Measurements from ENCODE around the gene TNIP1.

Gene TNIP1, protein sequence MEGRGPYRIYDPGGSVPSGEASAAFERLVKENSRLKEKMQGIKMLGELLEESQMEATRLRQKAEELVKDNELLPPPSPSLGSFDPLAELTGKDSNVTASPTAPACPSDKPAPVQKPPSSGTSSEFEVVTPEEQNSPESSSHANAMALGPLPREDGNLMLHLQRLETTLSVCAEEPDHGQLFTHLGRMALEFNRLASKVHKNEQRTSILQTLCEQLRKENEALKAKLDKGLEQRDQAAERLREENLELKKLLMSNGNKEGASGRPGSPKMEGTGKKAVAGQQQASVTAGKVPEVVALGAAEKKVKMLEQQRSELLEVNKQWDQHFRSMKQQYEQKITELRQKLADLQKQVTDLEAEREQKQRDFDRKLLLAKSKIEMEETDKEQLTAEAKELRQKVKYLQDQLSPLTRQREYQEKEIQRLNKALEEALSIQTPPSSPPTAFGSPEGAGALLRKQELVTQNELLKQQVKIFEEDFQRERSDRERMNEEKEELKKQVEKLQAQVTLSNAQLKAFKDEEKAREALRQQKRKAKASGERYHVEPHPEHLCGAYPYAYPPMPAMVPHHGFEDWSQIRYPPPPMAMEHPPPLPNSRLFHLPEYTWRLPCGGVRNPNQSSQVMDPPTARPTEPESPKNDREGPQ

GRCh38 chr5:151080613-151081430 is at the start of gene TNIP1:
TNIP1 (minus strand) TSS chr5:151081034; CDS start chr5:151065095, 15,939 bp downstream.
- peak; percentile 73 for DNase-seq

DNA sequence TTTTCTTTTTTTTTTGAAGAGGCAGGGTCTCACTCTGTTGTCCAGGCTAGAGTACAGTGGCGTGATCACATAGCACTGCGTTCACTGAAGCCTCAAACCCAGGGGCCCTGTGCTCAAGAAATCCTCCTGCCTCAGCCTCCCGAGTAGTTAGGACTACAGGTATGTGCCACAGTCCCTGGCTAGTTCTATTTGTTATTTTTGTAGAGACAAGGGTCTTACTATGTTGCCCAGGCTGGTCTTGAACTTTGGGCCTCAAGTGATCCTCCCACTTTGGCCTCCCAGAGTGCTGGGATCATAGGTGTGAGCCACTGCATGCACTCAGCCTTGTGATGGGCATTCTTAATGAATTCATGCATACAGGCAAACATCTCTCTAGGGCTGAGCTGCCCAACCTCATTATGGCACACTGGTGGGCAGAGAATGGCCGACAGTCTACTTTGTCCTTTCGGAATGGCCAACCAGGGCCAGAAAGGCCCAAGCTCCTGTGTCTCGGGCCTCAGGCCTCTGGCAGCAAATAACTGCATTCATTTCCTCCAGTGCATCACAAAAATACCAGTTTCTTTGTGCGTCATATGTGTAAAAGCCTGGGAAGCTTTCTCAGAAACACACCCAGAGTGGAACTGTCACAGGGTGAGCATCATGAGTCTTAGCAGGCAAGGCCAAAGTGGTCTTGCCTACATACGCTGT is 49.5 kb upstream of the TNIP1 start:
- no peak for DNase-seq

GRCh38 chr5:151128817-151129216 is 48.0 kb upstream of the TNIP1 start:
- DNase-seq: no peak

- no peak for DNase-seq
Observed at GRCh38 chr5:151127926-151128325, 47.1 kb upstream of the TNIP1 start.

DNA sequence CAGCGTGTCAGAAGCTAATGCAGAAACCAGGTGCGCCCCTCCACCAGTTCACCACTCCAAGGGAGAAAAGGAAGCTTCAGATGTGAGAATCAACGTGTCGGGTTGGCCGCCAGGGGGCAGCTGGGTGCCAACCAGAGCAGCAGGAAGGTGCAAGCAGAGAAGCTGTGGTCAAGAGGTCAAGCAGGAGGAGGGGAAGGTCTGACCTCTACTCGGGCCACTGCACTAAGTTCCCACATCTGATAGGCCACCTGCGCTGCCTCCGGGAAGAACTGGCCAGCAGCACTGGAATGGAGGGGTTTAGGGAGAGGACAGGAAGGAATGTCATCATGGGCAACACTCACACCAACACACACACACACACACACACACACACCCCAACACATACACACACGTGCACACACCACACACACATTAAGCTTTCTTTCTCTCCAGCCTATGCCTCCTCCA is 45.4 kb upstream of the TNIP1 start:
- DNase-seq: peak; percentile 31

GRCh38 chr5:151125421-151125820 is 44.6 kb upstream of the TNIP1 start:
- DNase-seq: no peak

DNA sequence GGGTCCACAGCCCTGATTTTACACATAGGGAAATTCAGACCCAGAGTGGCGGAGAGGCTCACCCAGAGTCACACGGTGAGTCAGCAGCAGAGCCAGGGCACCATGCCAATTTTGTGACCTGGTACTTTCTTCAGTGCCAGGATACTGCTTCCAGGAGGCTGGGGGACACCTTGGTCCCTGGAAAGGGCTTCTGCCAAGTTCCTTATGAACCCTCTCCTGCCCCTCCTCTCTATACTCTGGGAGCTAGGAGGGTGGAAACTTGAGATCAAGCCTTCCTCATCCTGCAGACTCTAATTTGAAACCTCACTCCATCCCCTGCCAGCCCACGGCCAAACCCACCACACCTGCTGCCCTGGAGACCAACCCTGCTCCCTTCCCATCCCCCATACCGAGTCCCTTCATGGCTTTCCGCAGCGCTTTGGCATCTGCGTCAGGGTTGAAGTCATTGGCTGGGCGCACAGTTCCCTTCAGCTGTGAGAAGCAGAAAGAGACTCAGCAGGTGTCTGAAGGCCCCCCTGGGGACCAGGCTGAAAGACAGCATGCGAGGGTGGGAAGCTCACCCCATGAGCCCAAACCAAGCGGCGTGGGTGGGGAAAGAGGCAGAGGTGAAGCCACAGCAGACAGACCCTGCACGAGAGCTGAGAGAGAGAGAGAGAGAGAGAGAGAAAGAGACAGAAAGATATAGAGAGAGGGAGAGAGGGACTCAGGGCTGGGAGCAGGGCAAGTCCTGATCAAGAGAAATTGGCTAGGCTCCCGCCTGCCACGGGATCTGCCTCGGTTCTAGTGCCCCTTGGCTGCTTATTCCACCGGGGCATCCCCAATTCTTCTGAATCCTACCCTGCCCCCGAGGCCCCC is 43.3 kb upstream of the TNIP1 start:
- no peak for DNase-seq

DNA sequence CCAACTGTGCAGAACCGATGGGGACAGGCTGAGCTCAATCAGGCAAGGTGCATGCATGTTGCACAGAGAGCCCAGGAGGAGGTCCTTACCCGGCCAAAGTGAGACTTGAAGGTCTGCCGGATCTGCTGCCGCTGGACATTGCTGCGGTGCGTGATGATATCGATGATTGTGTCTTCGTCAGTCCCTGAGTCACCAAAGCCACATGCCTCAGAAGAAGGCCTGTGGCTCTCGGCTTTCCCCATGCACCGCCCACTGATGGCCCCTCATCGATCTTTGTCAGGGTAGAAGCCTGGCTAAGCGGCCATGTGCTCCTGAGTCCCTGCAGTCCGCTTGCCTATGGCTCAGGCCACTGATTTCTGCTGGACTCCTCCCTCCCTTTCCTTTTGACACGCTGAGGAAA is 42.0 kb upstream of the TNIP1 start:
- DNase-seq: no peak

GRCh38 chr5:151121665-151122064 is 40.8 kb upstream of the TNIP1 start:
- no peak for DNase-seq

GRCh38 chr5:151121095-151121494 is 40.3 kb upstream of the TNIP1 start:
- no peak for DNase-seq

GRCh38 chr5:151118913-151119575 is 38.2 kb upstream of the TNIP1 start:
- DNase-seq: no peak

DNA sequence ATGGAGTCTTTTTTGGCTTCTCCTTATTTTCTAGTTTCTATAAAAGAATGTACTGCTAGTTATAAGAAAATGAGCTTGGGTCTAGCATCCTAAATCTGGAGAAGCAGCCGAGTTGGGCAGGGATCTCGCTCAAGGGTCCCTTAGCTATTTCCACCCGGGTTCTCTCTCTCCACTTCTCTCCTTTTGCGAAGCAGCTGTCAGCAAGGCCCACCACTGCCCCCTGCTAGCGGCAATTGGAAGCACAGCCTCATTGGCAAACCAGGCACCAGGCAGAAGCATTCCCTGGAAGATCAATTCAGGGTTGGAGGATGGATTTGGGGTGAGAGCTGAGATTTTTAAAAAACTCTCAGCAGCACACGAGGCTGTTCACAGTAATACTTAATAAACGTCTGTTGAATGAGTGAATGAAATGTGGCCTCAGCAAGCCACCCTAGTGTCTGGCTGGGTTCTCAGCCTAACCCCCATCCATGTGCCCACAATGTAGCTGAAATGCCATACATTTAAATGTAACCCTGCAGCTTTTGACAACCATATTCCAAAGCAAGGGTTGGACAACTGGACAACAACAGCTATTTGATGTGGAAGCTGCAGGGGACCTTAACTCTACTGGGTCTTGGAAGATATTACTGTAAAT is 34.6 kb upstream of the TNIP1 start:
- DNase-seq: no peak

GRCh38 chr5:151113651-151114050 is 32.8 kb upstream of the TNIP1 start:
- DNase-seq: no peak

DNA sequence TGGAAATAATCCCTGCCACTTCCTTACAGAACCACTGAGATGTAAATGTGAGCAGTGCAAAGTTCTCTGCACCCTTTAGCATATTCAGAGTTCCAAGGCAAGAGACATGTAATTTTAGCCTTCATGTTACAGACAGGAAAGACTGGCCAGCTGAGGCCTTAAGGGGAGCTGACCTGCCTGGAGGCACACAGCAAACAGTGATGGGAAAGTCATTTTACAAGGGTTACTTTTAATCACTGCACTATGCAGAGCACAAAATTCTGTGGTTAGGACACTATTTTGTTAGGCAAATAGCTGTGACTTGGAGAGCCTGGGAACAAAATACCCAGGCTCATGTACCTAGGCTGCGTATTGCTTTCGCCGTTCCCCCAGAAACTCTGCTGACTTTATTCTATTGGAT is 30.2 kb upstream of the TNIP1 start:
- no peak for DNase-seq

GRCh38 chr5:151110122-151110681 is 29.4 kb upstream of the TNIP1 start:
- no peak for DNase-seq

DNA sequence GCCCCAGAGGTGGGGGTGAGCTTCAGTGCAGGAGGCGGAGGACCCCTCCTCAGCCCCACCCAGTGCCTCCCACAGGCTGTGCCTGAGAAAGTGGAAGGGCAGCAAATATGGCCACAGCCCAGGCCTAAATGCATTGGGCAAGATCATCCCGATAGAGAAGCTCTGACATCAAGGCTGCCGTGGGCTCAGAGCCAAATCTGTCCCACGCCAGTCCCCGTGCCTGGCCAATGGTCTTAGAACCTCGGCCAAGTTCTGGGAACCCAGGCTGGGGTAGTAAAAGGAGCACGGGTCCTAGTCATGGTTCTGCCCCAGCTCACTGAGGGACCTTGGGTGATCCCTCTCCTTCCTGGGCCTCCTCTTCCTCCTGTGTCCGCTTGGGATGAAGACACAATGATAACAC is 27.7 kb upstream of the TNIP1 start:
- no peak for DNase-seq

DNA sequence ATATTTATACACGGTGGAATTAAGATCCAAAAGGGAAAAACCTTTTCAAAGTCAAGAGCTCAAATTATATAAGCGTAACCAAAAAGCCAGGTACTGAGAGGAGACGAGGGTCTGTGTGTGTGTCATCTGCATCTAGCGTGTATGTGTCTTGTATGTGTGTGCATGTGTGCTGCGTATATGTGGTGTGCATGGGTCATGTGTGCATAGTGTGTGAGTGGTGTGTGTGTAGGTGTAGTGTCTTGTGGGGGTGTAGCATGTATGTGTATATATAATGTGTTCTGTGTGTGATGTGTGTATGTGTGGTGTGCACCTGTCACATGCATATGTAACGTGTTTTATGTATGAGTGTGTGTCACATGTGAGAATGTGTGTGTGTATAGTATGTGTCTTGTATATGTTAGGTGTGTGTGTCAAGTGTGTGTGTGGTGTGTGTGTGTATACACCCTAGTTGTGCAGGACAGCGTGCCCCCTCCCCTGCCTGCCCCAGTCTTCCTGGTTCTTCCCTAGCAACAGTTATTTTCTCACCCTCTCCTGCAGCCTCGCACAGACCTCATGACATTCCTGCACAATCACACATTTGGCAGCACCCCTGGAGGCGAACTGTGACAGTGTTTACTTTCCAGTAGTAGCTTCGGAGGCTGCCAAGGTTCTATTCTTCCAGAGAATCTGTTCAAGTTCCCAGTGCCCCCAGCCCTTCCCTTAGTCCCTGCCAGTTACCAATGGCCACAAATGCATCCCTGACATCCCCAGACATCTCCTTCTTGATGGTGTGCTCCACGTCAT is 27.1 kb upstream of the TNIP1 start:
- no peak for DNase-seq

- no peak for DNase-seq
Observed at GRCh38 chr5:151107084-151107483, 26.2 kb upstream of the TNIP1 start.

DNA sequence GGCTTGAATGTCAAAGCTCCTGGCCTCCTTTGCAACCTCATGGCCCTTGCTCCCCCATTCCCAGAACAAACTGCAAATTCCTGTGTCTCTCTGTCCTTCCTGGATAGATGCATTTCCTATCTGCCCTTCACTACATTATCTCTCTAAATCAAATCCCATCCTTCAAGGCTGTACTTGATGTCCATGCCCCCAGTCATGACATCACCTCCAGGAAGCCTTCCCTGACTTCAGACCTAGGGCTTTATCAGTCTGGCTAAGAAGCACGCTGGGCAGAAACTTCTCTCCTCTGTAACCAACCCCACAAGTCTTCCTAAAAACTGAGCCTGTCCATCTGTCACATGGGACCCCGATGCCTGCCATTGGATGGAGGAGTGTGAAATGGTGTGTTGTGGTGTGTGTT is 25.7 kb upstream of the TNIP1 start:
- DNase-seq: no peak

DNA sequence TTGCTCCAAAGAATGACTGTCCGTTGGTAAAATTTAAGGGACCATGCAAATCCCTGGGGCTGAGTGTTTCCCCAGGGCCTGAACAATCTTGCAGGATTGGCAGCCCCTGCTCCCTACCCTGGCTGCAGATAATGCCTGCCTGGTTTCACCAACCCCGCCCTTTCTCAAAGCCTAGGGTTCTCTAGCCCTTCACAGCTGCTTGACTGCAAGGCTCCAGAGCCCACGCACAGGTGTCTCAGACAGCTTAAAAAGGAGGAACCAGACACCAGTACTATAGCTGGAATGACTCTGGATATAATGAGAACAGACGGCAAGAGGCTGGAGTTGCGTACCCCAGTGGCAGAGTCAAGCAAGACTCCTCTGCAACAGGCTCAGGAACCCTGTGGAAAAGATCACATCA is 25.2 kb upstream of the TNIP1 start:
- no peak for DNase-seq

Measured in NCI-H510A (cell line).